Endometrial microvascular endothelial cells (primary cell): ENCODE results near the gene FGF8. TPM values are rescaled to one million over a fixed set of nuclear protein-coding genes. Genes with fewer than 3 reads are reported as not detected.

Source experiments
- in situ Hi-C: cut with HindIII; loops from 2 replicates; pipeline ENCODE4 v1.10.0; 2017; ENCODE audit warnings: low sequenced_read_pairs, low pct_unique_long_range_greater_than_20kb; ENCODE audit errors: inconsistent ontology term
- total RNA-seq: library from RNA; depleted of rRNA; stranded (reverse); fragments of >200 nt; gene quantifications from one replicate; pipeline ENCODE4 v1.2.3, GENCODE V29; 2015; ENCODE audit errors: inconsistent ontology term

Gene FGF8
- total RNA-seq, 1 donor from 2014 or later, result not detected

GRCh38 chr10:101758858-101759257, 17.1 kb downstream of the FGF8 start:
- in situ Hi-C loops, result no loop called here

DNA sequence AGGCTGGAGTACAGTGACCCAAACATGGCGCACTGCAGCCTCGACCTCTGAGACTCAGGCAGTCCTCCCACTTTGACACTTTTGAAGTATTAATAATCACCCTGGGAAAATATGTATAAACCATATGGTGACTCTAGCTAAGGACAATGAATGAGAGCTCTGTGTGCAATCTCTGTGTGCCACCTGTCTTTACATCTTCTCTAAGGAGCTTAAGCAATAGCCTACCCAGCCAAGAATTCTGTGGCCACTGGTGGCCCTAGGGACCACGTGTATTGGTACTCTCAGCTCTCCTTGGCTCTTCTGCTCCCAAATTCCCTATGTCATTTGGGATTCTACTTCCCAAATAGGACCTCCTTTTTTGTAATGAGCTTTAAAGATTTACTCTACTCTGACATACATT, 23.7 kb downstream of the FGF8 start:
- in situ Hi-C loops, result no loop called here

DNA sequence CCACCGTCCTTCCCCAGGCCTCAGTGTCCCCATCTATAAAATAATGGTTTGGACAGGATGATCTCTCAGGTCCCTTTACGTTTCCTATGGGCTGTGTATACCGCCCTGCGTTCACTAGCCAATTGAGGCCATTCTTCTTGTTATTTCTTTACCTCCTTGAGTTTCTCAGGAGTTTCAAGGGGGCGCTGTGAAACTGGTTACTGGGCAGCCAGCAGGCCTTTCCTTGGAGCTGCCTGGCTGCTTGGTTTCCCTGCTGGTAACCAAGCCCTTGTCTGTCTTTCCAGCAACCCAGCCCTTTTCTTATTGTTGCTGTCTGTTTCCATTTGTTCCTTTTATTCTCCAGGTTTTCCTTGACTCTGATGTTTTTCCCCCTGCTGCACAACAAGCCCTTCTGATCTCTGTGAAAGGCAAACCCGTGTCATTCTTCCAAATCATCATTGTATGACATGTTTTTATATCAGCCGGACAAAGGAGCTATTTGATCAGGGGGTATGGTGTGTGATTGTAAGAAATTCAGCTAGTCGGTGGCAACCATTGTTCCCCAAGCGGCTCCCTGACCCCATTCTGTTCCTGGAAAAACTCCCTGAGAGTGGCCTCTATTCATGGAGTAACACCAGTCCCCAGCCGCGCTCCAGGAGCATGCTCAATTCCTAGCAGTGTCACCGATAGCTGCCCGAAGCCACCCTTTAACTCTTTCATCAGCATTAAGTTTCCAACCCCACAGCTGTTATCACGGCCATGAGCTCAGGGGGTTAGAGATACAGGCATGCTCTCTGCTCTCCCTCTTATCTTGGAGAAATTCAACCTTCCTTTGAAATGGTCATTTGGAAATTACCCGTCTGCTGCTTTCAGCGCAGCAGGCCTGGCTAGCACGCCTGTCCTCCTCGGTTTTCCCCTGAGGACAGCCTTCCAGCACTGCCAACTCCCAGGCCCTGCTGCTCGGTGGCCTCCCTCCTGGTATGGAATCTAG, 26.6 kb downstream of the FGF8 start:
- in situ Hi-C loops, result no loop called here

DNA sequence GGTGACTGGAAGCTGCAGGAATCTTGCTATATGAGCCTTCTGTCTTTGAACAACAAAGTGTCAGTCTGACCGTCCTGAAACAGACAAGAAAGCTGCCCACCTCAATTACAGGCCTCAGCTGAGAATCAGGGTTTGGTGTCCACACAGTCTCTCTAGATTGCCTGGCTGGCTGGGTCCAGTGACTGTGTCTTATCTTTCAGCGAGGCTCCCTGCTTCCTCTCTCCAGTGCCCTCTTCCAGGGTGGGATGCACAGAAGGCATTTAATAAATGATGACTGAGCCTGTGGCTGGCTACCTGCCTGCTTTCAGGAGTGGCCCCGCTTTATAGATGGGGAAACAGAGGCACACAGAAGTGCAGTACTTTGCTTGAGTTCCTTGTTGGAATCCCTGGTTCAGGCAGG, 27.4 kb downstream of the FGF8 start:
- in situ Hi-C loops, result no loop called here

DNA sequence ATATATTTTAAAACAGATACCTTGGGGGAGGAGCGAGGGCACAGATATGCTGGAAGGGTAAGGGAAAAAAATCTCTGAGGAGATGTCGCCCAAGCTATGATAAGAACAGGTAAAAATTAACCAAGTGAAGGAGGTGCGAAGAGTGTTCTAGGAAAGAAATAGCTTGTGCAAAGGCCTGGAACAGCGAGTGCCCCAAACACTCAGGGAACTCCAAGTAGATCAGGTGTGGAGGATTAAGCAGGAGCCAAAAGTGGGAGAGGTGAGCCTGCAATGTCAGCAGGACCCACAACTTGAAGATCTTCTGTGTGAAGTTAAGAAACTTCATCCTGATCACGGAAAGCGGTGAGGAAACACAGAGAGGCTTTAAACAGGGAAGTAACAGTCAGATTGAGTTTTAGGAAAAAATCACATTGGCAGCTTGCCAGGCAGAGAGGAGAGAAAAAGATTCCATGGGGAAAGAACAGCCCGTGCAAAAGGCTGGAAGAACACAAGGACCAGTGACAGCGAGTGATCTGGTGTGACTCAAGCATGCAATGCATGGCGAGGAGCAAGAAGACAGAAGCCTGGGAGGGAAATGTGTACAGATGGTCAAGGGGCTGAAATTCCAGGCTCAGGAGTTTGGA, 30.7 kb downstream of the FGF8 start:
- in situ Hi-C loops, result no loop called here

DNA sequence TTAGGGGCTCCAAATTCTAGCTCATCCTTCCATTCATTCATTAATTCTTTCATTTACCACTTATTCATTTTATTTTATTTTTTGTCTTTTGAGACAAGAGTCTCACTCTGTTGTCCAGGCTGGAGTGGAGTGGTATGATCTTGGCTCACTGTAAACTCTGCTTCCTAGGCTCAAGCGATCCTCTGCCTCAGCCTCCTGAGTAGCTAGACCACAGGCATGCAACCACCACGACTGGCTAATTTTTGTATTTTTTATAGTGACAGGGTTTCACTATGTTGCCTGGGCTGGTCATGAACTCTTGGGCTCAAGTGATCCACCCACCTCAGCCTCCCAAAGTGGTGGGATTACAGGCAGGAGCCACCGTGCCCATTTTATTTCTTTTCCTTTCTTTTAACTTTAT, 31.6 kb downstream of the FGF8 start:
- in situ Hi-C loops, result no loop called here

DNA sequence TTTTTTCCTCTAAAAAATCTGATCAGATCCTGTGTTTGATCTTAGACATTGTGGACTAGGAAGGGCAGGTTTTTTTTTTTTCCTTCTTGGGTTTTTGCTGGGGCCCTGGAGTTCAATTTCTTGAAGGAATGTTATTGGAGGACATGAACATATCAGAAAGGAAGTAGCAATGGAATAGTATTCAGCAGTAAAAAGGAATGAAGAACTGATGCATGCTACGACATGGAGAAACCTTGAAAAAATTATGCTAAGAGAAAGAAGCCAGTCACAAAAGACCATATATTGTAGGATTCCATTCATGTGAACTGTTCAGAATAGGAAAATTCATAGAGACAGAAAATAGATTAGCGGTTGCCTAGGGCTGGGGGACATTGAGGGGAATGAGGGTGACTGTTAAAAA, 34.0 kb downstream of the FGF8 start:
- in situ Hi-C loops, result no loop called here

GRCh38 chr10:101736666-101737065, 39.2 kb downstream of the FGF8 start:
- in situ Hi-C loops, result no loop called here

- in situ Hi-C loops, result no loop called here
Observed at GRCh38 chr10:101732096-101732495, 43.8 kb downstream of the FGF8 start.

DNA sequence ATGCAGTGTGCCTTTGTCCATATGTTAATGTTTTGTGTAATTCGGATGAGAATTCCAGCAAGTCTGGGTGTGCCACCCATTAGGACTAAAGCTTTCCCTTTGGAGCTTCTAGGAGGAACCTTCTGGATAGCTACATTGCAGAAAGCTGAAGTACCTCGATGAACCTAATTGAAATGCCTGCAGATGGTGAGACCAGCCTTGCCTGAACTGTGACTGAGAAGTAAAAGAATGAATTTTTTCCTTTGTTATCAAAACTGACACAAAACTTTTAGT, 49.9 kb downstream of the FGF8 start:
- in situ Hi-C loops, result no loop called here

DNA sequence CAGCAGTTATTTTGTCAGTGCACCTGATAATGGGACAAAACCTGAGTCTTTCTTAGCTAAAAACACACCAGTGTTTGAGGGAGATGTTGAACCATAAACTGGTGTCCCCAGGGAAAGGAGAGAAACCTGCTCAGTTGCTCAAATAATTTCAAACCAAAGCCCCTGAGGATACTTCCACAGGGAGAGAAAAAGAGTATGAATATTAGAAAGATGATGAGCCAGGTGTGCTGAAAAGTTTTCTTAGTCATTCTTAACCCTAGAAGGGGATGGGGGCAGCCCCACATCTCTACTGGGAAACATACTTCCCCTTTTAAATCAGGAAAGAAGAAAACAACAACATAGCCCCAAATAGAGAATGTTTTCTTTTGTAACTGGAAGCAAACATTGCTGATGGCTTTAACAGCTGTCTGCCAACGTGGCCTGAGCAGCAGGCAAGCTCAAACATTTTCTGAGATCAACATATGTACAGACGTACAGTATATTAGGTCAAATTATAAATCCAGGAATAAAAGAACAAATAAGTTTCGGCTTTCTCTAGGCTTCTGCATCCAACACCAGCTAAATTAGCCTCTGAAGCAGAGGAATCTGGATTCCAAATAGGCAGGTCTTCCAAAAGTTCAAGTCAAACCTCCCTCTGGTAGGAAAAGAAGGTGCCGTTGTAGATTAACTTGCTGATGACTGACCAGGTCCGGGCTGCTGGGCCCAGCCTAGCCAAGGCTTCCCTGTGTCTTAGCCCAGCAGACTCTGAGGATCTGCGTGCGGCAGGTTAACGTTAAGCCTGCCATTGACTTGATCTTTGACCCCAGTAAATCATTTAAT, 50.4 kb downstream of the FGF8 start:
- in situ Hi-C loops, result no loop called here

DNA sequence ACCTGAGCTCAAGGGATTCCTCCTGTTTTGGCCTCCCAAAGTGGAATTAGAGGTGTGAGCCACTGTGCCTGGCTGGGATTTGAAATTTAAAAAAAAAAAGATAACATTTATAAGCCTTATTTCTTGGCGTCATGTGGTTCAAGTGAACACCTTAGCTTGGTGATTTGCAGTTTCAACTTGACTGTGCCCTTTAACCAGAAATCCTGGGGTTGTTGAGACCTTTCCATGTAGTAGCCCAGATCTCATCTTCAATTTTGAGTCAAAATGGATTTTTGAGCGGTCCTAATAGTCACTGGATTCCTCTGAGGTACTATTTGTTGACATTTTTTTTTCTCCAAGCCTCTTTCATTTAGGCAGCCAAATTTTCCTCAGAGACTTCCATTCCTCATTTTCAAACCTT, 51.5 kb downstream of the FGF8 start:
- in situ Hi-C loops, result no loop called here

- in situ Hi-C loops, result no loop called here
Observed at GRCh38 chr10:101723176-101723575, 52.7 kb downstream of the FGF8 start.

GRCh38 chr10:101721806-101722205, 54.1 kb downstream of the FGF8 start:
- in situ Hi-C loops, result no loop called here

DNA sequence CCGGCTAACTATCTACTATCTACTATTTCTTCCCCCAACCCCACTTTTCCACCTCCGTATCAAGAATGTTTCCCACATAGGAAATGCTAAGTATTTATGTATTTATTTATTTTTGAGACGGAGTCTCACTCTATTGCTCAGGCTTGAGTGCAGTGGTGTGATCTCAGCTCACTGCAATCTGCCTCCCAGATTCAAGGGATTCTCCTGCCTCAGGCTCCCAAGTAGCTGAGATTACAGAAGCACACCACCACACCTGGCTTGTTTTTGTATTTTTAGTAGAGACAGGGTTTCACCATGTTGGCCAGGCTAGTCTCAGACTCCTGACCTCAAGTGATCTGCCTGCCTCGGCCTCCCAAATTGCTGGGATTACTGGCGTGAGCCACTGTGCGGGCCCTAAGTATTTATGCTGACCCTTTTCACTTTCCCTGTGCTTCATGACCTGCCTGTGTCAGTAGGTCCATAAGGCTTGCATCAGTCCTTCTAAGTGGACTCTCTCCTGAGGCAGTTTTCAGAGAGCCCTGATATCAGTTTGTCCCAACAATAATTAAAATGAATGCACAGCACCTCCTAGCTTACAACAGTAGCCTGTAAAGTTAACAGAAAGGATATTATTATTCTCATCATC, 55.2 kb downstream of the FGF8 start:
- in situ Hi-C loops, result no loop called here

Other genes with a start within 250 kb of the FGF8 start
- 27.0 TPM for gene POLL, start 187.9 kb downstream of the FGF8 start, total RNA-seq
- 45.9 TPM for gene DPCD, start 187.8 kb downstream of the FGF8 start, total RNA-seq
- 13.9 TPM for gene FBXW4, start 80.9 kb downstream of the FGF8 start, total RNA-seq
- 192 TPM for gene NPM3, start 7.3 kb upstream of the FGF8 start, total RNA-seq
- gene OGA, start 42.3 kb upstream of the FGF8 start, total RNA-seq, result 51.8 TPM
- 0.09 TPM for gene KCNIP2, start 67.7 kb upstream of the FGF8 start, total RNA-seq